ENCODE data around the gene SLC1A5.

GRCh38 chr19:46729696-46730095, 58.7 kb downstream of the SLC1A5 start:
- TF ChIP-seq CTCF (IDR thresholded peaks at IDR 0.05; ENCODE audit: insufficient read depth, low read depth, low read length) (no peak), EZH2 (IDR thresholded peaks at IDR 0.05; ENCODE audit: insufficient read depth, low read length) (no peak)
